ENCODE data around the gene OR5H1.
A peak's percentile ranks its signal among the peaks of the same experiment; 100 is the strongest.

The OR5H1 gene

GRCh38 chr3:98151241-98151640 lies 20.7 kb downstream of the OR5H1 start:
- no peak for DNase-seq (ENCODE audit: low read depth)
- H3K4me3 ChIP-seq (ENCODE audit: low read depth, low read length), result no peak overlapping the region

GRCh38 chr3:98166396-98166795 lies 35.9 kb downstream of the OR5H1 start, which contains the start of gene OR5H15:
Gene OR5H15 (plus strand): TSS chr3:98166696. CDS start chr3:98168700, 2,004 bp downstream.
- no peak for DNase-seq (ENCODE audit: low read depth)
- TF ChIP-seq, protein P1, sequence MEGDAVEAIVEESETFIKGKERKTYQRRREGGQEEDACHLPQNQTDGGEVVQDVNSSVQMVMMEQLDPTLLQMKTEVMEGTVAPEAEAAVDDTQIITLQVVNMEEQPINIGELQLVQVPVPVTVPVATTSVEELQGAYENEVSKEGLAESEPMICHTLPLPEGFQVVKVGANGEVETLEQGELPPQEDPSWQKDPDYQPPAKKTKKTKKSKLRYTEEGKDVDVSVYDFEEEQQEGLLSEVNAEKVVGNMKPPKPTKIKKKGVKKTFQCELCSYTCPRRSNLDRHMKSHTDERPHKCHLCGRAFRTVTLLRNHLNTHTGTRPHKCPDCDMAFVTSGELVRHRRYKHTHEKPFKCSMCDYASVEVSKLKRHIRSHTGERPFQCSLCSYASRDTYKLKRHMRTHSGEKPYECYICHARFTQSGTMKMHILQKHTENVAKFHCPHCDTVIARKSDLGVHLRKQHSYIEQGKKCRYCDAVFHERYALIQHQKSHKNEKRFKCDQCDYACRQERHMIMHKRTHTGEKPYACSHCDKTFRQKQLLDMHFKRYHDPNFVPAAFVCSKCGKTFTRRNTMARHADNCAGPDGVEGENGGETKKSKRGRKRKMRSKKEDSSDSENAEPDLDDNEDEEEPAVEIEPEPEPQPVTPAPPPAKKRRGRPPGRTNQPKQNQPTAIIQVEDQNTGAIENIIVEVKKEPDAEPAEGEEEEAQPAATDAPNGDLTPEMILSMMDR (IDR thresholded peaks at IDR 0.05; ENCODE audit: insufficient read depth, low read depth, low read length, missing control alignments), result no peak
- H3K4me3 ChIP-seq (ENCODE audit: low read depth, low read length), result no peak within 1 kb of the TSS

More at GRCh38 chr3:98151241-98151640, 20.7 kb downstream of the OR5H1 start:
- TF ChIP-seq, protein P1 (IDR thresholded peaks at IDR 0.05; ENCODE audit: insufficient read depth, low read depth, low read length, missing control alignments), result no peak

DNA sequence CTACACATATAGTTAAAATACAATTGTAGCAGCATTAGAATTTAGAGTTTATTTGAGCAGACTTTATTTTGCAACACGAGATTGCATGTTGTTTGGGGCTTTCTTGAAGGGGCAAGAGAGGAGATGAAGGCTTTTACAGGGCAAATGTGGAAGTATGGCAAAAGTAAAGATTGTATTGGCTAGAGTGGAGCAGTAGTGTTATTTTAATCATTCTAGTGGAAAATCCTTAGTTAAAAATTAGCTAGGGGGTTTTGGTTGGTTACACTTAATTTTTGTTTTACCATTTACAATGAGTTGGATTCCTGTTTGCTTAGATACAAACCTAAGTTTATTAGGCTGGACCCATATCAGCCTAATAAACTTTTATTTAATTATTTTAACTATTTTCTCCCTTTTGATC lies 40.5 kb downstream of the OR5H1 start:
- TF ChIP-seq, protein P1 (IDR thresholded peaks at IDR 0.05; ENCODE audit: insufficient read depth, low read depth, low read length, missing control alignments), result no peak
- no peak overlapping the region for H3K4me3 ChIP-seq (ENCODE audit: low read depth, low read length)
- DNase-seq (ENCODE audit: low read depth), result no peak

GRCh38 chr3:98172621-98173020 lies 42.1 kb downstream of the OR5H1 start:
- TF ChIP-seq, protein P1 (IDR thresholded peaks at IDR 0.05; ENCODE audit: insufficient read depth, low read depth, low read length, missing control alignments), result no peak
- DNase-seq (ENCODE audit: low read depth), result peak; percentile 14
- H3K4me3 ChIP-seq (ENCODE audit: low read depth, low read length), result no peak overlapping the region

DNA sequence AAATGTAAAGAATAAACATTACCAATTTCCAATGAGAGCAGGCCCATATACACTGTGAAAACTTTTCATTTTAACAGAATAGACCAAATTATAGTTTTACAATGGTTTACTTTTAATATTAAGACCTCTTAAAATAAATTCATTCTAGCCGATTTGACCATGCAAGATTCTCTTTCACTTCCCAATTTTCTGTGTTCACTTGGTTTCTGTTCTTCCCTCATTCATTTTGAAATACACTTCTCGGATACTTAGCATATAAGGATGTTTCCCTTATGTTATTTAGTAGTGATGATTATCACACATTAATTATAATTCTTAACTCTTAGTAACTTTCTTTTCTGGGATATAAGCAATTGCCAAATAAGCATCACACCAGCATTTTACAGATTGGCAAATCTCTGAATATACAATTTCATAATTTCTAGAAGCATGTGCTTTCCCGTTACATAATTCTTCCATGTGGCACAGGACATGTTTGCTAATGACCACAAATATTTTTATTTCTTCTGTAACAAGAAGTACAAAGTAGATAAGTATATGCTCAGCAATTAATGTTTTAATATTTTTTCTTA lies 49.9 kb downstream of the OR5H1 start:
- H3K4me3 ChIP-seq (ENCODE audit: low read depth, low read length), result no peak overlapping the region
- DNase-seq (ENCODE audit: low read depth), result no peak
- TF ChIP-seq, protein P1 (IDR thresholded peaks at IDR 0.05; ENCODE audit: insufficient read depth, low read depth, low read length, missing control alignments), result no peak

- TF ChIP-seq, protein P1 (IDR thresholded peaks at IDR 0.05; ENCODE audit: insufficient read depth, low read depth, low read length, missing control alignments), result no peak
- DNase-seq (ENCODE audit: low read depth), result no peak
- no peak overlapping the region for H3K4me3 ChIP-seq (ENCODE audit: low read depth, low read length)
Observed at GRCh38 chr3:98182196-98182595, 51.7 kb downstream of the OR5H1 start.

DNA sequence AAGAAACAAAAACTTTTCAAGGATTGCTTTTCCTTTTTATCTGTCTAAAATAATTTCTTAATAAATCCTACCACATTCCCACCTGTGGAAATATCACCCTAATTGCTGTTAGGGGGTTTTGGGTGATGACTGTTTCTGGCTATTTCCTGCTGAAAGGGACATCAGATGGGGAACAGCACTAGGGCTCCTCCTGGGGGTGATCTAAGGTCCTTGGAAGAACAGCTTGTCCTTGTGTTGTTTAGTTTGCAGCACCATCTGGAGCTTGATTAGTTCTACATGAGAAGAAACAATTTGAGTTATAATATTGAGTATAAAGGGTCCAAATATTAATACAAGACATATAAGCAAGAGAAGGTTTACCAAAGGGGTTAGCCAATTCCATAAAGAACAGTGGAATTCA lies 54.7 kb downstream of the OR5H1 start:
- DNase-seq (ENCODE audit: low read depth), result peak; percentile 30

More for the DNA sequence above, 54.7 kb downstream of the OR5H1 start:
- H3K4me3 ChIP-seq (ENCODE audit: low read depth, low read length), result no peak overlapping the region
- TF ChIP-seq, protein P1 (IDR thresholded peaks at IDR 0.05; ENCODE audit: insufficient read depth, low read depth, low read length, missing control alignments), result no peak
